Activated effector memory CD4-positive, alpha-beta T cell treated with Interleukin-2 at 50 U/mL for 16 hours (primary cell): ENCODE results near the gene LDLRAD3.

ENCODE experiments used
- DNase-seq: peaks from one replicate; pipeline ENCODE4 v3.0.0-alpha.2; 2020

Gene LDLRAD3

DNA sequence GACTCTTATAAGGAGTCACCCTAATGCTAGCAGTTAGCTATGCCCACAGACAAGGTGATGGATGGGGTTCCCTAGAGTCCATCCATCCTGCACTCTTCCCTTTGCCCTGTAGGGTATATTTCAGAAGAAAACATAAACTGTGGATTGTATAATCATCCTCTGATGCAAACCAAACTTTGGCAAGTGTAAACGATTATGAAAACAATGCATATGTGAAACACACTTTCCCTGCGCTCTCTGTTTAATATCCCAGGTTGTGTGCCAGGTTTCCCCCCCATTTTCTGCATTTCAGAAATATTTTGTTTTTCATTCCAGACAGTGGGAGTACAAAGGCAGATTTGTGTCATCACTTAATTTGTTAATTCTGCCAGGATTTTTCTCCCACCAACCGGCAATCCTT, 110.0 kb downstream of the LDLRAD3 start:
- DNase-seq: no peak

DNA sequence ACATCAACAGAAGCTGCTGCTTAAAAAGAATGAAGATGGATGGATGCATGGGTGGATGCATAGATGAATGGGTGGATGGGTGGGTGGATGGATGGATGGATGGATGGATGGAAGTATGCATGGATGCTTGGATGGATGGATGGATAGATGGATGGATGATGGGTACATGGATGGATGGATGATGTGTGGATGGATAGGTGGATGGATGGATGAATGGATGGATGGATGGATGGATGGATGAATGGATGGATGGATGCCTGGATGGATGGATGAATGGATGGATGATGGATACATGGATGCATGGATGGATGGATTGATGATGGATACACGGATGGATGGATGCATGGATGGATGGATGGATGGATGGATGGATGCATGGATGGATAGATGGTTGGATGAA, 110.8 kb downstream of the LDLRAD3 start:
- DNase-seq: no peak

DNA sequence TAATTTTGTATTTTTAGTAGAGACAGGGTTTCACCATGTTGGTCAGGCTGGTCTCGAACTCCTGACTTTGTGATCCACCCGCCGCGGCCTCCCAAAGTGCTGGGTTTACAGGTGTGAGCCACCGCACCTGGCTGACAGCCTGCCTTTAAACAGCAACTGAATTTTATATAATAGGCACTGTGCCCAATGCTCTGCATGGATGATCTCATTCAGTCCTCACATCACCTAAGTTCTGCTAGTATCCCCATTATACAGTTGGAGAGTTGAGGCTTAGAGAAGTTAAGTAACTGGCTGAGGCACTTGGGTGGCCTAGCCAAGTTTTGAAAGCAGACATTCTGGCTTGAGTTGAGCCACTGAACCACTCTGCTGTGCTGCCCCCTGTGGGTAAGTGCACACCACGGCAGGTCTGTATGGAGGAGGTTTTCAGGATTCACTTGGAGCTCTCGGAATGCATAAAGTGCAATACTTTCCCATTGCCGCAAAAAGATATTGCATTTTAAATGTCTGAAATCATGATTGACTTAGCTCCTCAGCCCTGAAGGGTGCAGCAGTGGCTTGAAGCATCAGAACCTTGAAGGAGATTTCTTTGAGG, 112.4 kb downstream of the LDLRAD3 start:
- no peak for DNase-seq

DNA sequence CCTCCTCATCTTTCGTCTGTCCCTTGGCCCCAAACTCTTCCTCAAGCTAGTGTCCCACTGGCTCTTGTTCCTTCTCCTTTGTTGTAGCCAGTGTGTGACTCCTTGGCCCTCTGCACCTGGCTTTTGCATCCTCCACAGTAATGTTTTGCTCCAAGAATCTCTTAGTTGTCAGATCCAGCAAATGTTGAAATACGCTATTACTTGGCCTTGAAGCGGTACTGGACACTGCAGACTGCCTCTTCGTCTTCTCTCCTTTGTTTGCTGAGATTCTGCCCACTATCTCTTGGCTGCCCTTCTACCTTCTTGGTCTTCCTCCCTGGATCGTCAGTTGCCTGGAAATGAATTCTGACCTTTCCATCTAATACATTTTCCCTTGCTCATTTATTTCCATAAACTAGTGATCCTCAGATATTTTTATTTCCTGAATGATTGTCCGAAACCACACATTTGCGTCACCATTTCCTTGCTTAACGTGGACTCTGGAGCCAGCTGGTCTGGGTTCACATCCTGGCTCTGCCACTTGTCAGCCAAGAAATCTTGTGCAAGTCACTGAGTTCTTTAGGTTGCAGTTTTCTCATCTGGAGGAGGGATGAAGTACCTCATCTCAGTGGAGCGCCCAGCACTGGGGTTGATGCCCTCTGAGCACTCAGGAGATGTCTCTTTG, 113.6 kb downstream of the LDLRAD3 start:
- DNase-seq: no peak

DNA sequence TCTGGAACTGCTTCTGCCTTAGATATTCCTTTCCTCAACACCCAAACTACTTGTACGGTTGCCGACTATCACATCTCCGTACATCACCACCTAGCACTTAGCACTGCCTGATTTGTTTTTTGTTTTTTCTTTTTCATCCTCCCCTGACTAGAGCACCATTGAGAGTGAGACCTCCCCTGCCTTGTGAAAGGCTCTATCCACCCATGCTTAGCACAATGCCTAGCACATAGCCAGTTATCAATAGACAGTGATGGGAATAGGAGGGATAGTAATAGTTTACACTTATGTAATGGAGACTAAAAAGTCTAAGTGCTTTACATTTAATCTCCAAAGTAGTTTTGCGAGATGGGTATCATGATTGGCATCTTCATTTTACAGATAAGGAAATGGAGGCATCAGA, 115.8 kb downstream of the LDLRAD3 start:
- no peak for DNase-seq

DNA sequence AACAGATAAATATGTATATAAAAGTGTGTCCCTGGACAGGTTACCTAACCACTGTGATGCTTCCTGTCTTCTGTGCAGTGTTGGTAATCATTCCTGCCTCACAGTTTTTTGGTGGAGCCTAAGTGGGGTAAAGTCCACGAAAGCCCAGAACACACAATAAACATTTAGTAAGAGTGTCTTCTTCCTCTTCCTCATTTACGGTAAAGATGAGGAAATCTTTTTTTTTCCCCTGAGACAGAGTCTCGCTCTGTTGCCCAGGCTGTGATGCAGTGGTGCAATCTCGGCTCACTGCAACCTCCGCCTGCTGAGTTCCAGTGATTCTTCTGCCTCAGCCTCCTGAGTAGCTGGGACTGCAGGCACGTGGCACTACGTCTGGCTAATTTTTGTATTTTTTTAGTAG, 117.1 kb downstream of the LDLRAD3 start:
- no peak for DNase-seq

DNA sequence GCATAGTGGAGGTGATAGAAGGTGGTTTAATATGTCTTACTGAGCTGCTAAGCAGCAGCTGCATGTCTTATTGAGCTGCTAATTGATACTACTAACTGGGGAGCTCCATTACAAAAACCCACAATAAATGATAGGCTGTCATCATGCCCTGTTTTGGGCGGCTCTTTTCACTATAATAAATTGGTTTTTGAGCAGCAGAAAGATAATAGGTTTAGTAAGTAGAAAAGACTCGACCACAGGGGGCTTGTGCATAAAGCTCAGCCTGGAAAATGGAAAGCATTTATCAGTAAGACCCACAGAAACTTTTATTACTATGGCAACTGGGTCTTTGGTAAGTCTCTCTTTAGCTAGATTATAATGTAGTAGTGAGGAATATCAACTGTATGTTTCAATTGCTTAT, 117.6 kb downstream of the LDLRAD3 start:
- no peak for DNase-seq

DNA sequence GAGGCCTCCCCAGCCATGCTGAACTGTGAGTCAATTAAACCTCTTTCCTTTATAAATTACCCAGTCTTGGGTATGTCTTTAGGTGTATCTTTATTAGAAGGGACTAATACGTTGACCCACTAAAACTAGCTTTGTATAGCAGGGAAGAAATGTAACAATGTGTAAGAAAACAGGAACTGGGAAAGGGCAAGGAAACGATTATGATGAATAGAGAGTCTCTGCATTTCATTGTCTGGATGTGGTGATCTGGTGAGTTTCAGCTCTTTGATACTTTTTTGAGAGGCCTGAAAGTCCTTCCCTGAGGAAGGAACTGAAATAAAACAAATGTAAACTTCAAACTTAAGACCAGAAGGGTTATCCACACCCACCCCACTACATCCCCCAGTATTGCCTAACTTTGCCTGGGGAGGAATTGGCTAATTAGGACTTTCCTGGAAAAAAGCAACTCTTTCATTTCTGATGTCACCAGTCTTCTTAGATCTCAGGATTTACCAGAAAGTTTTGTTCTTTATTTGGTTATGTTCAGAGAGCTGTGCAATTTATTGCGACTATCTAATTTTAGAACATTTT, 119.0 kb downstream of the LDLRAD3 start:
- no peak for DNase-seq

DNA sequence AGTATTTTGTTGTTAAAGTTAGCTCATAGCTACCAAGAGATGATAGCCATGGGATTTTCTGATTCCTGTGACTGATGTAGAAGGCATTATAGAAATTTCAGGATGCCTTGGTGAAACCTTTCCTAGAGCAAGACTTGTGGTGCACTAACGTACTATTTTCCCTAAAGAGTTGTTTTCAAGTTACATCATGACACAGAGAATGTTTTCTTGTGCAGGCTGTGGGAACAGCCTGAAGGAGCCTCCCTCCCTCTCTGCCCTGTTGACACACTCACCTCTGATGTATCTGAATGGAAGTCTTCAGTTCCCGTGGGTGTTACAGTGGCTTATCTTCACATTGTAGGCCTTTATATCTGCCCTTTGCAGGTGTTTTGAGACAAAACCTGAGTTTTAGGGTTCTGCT, 121.6 kb downstream of the LDLRAD3 start:
- DNase-seq: no peak

DNA sequence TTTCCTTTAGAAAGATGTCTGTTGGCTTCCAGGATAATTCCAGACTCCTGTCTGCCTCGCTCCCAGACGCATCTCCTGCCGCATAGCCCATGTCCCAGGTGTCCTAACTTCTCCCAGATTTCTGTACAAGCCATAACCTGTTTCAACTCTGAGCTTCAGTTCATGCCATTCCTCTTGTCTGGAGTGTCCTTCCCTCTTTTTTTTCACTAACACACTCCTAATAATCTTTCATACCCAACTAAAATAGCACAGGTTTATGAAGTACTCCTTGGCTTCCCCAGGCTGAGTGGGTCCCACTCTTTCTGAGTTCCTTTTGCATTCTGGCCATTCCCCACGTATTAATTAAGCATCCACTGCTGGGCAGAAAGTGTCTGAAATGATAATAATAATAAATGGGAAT, 123.0 kb downstream of the LDLRAD3 start:
- DNase-seq: no peak

DNA sequence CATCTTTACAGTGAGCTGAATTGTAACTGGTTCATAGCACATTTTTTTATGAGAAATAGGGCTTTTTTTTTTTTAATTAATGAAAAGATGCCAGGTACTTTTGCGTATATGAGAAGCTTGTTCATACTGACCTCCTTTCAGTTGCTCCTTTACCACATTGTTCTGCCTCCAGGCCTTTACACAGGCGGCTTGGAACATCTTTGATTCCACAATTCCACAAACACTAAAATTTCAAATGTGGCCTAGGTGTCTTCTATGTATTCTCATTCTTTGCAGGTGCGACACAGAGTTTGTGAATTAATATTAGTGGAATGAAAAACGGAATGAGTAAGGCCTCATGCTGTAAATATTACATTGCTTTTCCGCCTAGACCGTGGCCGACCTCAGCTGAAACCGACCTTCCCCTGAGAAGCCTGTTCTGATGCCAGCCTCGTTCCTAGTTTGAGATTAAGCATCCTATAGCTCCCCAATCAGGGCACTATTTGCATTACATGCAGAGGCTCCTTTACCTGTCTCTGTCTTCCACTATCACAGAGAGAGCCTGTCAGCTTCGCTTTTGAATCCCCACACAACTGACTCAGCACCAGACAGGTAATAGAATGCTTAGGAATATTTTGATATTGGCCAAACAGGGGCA, 125.8 kb downstream of the LDLRAD3 start:
- no peak for DNase-seq

DNA sequence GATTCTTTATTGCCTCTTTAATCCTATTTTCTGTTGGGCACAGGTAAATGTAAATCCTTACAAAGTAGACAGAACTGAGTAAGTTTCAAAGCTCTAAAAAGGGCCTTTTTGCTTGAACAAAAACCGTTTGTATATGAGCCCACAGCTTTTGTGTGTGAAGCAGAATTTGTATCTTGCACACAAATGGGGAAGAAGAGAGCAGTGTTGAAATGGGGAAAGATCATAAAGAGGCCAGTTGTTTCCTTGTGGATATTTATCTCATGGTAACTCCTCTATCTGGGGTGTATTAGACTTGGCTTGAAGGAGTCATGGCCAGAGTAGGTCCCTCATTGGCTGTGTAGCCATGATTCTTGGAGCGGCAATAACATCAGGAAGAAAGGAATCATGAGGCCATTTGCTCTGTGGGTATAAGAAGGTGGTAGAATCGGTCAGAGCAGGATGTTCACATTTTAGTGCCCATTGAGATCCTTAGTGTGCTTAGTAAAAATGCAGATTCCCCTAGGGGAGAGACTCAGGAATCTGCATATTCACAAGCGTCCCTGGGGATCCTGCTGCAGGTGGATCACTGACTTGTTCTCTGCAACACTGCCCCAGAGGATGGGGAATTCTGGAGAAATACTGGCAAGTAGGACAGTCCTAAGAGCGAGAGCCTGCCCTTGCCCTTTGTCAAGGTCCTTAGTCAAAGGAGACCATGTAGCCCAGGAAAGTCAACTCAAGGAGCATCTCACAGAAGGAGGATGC, 126.5 kb downstream of the LDLRAD3 start:
- no peak for DNase-seq

DNA sequence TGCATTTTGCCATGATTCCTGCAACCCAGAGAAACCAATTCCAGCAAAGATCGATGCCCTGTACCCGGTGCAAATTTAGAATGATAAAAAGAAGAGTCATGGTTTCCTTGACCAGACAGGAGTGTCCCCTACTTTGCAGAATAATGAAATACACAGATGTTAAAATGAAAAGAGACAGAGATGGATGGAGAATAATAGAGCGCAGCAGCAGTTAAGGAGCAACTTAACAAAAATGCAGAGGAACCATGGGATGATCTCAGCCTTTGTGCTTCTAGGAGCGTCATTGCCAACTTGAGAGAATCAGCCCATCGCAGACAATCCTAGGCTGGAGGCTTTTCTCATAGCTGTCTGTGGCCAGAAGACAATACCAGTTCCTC, 127.1 kb downstream of the LDLRAD3 start:
- no peak for DNase-seq

DNA sequence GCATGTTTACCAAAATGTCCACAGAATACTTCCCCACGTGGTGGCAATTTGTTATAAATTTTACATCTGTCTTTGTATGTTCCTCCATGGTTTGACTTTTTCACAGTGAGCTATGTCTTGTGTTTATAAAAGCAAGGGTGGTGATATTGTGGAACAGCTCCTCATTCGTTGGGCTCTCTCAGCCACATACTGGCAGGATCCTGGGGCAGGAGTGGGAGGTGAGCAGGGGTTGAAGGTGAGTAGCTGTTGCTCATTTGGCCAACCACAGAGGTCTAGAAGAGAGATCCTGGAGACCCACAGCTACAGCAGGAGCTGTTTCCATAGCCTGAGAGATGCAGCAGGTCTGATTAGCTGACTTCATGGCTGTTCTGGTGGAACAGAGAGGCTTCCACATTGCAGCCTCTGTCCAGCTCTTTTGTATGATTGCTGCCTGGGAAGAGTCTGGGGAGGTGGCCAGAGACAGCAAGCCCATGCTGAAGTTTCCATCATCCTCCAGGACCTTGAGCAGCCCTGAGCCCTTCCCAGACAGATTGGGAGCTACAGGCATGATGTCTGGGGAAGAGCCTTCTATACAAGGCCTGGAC, 128.1 kb downstream of the LDLRAD3 start:
- no peak for DNase-seq

DNA sequence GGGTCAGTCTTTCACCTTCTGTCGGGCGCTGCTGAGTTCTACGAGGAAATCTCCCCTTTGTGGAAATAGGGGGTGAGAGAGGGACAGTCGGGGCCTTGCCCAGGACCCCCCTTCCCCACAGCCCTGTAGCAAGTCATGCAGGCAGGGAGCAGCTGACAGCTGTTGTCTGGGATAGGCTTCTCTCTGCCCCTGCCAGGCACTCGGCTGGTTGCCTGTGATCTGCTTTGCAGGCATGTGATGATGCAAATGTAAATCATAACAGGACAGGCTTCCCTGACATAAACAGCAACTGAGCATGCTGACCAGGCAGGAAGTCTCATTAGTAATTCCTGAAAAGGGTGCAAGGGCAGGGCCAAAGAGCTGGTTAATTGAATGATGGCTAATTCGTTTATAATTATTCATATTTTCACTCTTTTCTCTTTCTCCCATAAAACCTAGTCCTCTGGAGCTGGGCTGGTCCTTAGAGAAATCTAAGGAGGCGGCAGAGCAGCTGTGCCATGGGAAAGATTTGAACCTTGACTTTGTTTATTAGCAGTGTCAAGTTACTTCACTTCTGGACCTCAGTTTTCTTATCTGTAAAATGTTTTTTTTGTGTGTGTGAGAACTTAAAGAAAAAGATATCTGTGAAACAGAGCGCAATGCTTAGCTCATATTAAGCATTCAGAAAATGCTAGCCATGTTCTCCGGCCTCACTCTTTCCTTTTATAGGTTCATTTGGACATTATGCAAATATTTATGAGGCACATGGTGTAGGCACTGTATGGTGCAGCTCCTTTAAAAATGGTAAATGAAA, 129.7 kb downstream of the LDLRAD3 start:
- no peak for DNase-seq

DNA sequence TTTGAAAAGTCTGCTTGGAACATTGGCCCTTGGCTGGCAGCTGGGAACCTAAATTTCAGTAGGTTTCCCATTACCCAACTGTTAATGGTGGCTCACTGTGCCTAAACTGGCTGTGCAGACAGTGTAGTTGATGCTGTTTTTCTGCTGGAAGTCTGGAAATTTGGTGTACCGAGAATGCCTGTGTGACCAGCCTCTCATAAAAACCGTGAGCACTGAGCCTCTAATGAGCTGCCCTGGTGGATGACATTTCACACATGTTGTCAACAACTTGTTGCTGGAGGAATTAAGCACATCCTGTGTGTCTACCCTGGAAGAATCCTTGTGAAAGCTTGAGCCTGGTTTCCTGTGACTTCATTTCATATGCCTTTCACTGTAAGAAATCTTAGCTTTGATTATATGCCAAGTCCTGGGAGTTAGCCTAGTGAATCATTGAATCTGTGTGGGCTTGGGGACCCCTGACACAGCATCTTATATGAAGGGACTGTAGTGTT, 131.1 kb downstream of the LDLRAD3 start:
- DNase-seq: no peak

DNA sequence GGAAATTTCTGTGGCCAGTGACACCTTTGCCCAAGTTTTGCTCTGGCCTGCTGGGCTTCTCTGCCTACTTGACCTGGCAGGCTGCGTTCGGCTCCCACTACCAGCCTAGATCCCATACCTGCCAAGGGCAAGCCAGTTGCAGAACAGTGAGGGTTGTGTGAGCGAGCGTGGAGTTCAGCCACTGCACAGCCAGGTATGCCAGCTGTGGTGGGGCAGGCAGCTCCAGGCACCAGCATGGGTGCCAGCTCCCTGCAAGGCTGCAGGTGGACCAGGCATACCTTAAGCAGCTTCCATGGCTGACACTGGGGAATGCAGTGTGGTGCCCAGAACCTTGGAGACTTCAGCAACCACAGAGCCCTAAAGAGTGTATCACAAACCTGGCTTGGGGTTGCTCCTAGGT, 133.5 kb downstream of the LDLRAD3 start:
- DNase-seq: no peak

DNA sequence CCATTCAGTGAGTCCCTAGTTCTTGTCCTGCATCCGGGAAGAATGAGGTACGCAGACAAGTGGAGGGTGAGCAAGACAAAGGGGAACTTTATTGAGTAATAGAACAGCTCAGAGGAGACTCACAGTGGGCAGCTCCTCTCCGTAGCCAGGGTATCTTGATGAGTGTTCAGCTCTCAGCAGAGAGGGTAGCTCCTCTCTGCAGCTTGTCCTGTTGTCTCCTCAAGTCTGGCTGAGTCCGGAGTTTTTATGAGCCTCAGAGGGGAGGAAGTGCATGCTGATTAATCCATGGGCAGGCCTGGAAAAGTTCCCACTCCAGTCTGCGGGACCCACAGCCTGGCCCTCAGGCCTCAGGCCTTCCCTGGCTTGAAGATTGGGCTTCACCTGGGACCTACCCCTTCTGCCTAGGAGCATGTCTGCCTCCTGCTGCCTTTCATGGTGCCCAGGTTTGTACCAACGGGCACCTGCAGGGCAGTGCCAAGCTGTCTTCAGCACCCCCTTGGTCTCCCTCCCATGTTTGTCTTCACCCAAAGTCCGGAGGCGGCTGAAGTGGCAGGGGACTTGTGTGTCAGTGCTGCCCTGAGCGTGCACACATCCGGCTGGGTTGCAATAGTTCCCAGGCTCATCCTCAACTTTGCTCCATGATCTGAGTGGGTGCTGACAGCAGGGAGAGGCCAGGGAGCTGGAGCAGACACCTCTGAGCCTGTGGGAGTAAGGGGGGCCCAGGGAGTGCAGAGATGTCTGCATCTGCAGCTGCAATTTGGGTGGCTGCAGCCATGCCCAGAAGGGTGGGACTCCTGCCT, 134.2 kb downstream of the LDLRAD3 start:
- no peak for DNase-seq

DNA sequence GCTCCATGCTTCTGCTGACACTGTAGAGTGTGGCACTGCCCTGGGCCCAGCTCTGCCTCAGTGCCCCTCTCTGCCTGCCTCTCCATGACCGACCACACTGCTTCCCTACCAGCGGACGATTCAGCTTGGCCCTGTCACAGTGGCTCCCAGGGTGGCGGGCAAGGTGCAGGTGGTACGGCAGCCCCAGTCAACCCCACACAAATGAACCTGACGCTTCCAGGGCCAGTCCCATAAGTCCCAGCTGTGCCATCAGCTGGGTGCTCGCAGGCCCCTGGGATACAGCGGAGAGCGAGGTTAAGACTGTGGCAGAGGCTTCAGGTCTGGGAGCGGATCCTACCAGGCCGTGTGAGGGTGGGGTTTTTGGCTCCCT, 134.8 kb downstream of the LDLRAD3 start:
- DNase-seq: no peak

DNA sequence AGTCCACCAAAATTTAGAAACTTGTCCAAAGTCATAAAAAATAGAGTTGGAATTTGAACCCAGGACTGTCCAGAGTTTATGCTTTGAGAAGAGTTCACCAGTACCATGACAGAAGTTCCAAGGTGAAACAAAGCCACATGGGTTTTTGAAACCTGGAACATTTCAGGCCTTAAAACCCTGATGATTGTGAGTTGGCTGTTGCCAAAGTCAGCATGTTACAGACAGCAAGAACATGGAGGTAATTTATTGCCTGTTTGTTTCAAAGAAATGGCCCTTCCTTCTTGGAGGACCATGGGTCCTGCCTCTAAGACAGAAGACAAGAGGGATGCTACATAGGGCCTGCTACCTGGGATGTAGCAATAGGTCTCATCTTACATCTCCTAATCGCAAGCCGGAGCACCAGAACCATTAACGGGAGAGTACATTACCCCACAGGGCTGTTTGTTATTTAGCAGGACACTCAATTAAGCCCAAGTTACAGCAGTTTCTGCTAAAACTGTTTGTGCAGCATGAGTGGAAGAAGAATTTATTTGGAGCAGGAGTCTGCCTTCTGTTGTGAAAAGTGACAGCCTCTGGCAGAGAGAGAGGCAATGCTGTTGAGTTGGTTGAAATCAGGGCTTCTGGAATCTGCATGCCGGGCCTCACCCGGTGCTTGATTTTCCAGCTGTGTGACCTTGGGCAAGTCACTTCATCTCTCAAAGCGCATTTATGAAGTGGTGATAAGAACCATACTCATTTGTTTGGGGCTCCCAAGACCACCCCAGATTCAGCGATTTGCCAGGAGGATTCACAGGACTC, 136.2 kb downstream of the LDLRAD3 start:
- DNase-seq: no peak
